ENCODE data around the gene OR52M1. TPM values are rescaled to one million over a fixed set of nuclear protein-coding genes. Genes with fewer than 3 reads are reported as not detected.

Gene OR52M1, protein sequence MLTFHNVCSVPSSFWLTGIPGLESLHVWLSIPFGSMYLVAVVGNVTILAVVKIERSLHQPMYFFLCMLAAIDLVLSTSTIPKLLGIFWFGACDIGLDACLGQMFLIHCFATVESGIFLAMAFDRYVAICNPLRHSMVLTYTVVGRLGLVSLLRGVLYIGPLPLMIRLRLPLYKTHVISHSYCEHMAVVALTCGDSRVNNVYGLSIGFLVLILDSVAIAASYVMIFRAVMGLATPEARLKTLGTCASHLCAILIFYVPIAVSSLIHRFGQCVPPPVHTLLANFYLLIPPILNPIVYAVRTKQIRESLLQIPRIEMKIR
- not detected in 5 replicates for total RNA-seq (2022; extraction: Qiagen RNA extraction; ENCODE audit: low read depth)

DNA sequence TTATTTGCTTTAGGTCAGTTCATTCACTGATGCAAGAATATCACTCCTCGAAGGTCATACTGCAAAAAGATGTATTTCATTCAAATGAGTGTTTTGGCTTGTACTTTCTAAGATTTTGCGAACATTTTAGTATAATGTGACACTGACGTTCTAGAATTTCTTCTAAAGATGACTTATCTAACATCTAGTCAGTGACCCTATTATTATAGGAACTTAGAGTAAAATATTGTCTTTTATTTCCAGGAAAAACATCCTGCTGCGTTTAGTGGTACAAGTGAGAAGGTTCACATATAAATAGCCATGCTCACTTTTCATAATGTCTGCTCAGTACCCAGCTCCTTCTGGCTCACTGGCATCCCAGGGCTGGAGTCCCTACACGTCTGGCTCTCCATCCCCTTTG lies at the start of gene OR52M1:
TSS of gene OR52M1 (plus strand) at position 301 of the 400 bp plus-strand sequence. CDS start at position 301, 0 bp downstream.

DNA sequence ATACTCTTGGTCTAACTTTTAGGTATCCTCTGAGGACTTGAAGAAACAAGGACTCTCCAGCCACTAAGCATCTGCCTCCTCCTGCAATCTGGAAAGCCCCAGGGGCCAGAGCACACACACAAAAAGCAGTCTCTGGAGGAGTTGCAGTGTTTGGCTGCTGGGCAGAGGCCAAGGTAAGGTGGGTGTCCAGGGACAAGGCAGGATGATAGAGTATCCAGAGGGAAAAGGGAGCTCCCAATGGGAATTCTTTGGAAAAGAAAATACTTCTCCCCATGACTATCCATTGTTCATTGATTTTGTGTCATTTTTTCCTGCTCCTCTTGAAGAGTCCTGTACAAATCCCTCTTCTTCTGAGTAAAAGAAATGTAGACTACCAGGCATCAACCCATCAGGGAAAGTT lies 36.5 kb downstream of the OR52M1 start, which contains the start of gene OR52I2:
TSS of gene OR52I2 (plus strand) at position 301 of the 400 bp plus-strand sequence.

DNA sequence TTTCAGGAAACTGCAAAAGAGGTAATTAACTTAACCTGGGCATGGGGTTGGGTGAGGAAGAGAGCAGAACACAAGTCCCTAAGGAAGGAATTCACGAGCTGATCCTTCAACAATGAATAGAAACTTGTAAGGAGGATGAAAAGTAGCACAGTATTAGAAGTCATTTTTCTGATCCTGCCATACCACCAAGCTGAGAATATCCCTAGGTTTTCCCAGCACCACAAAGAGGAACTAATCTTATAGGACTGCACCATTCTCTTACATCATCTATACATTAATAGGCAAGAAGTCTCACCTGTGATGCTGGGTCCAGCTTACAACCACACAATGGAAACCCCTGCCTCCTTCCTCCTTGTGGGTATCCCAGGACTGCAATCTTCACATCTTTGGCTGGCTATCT lies 48.7 kb downstream of the OR52M1 start, which contains the start of gene OR52I1:
TSS of gene OR52I1 (plus strand) at position 301 of the 400 bp plus-strand sequence. CDS start at position 301, 0 bp downstream.

Other genes starting within 250 kb of the OR52M1 start
- not detected in 5 replicates for gene OR52B4, start 176.8 kb upstream of the OR52M1 start, total RNA-seq (2022; extraction: Qiagen RNA extraction; ENCODE audit: low read depth)
- 20.5 to 26.1 TPM (median 23.1 TPM) in 5 replicates for gene TRIM21, start 151.5 kb upstream of the OR52M1 start, total RNA-seq (2022; extraction: Qiagen RNA extraction; ENCODE audit: low read depth)
- not detected in 5 replicates for gene OR52K2, start 95.9 kb upstream of the OR52M1 start, total RNA-seq (2022; extraction: Qiagen RNA extraction; ENCODE audit: low read depth)
- gene OR52K1, start 62.5 kb upstream of the OR52M1 start, total RNA-seq (2022; extraction: Qiagen RNA extraction; ENCODE audit: low read depth) = not detected in 5 replicates
- not detected in 5 replicates for gene OR52I2, start 36.6 kb downstream of the OR52M1 start, total RNA-seq (2022; extraction: Qiagen RNA extraction; ENCODE audit: low read depth)
- not detected in 5 replicates for gene OR52I1, start 48.8 kb downstream of the OR52M1 start, total RNA-seq (2022; extraction: Qiagen RNA extraction; ENCODE audit: low read depth)
- gene TRIM68, start 63.0 kb downstream of the OR52M1 start, total RNA-seq (2022; extraction: Qiagen RNA extraction; ENCODE audit: low read depth) = 8.2 to 10.8 TPM (median 9.7 TPM) in 5 replicates
- gene OR51D1, start 92.3 kb downstream of the OR52M1 start, total RNA-seq (2022; extraction: Qiagen RNA extraction; ENCODE audit: low read depth) = not detected in 5 replicates
- not detected in 5 replicates for gene OR51E1, start 98.8 kb downstream of the OR52M1 start, total RNA-seq (2022; extraction: Qiagen RNA extraction; ENCODE audit: low read depth)
- gene OR51E2, start 152.7 kb downstream of the OR52M1 start, total RNA-seq (2022; extraction: Qiagen RNA extraction; ENCODE audit: low read depth) = not detected in 5 replicates
- not detected in 5 replicates for gene MMP26, start 159.6 kb downstream of the OR52M1 start, total RNA-seq (2022; extraction: Qiagen RNA extraction; ENCODE audit: low read depth)
- gene OR51F1, start 224.7 kb downstream of the OR52M1 start, total RNA-seq (2022; extraction: Qiagen RNA extraction; ENCODE audit: low read depth) = not detected in 5 replicates